Activated T-cell treated with anti-CD3 and anti-CD28 coated beads for 1 hour (primary cell): Measurements from ENCODE around the gene TRIM32.

Source experiments
- DNase-seq: peaks from one replicate; pipeline ENCODE4 v3.0.0-alpha.2; 2020; ENCODE audit warnings: low read depth

The TRIM32 gene, protein sequence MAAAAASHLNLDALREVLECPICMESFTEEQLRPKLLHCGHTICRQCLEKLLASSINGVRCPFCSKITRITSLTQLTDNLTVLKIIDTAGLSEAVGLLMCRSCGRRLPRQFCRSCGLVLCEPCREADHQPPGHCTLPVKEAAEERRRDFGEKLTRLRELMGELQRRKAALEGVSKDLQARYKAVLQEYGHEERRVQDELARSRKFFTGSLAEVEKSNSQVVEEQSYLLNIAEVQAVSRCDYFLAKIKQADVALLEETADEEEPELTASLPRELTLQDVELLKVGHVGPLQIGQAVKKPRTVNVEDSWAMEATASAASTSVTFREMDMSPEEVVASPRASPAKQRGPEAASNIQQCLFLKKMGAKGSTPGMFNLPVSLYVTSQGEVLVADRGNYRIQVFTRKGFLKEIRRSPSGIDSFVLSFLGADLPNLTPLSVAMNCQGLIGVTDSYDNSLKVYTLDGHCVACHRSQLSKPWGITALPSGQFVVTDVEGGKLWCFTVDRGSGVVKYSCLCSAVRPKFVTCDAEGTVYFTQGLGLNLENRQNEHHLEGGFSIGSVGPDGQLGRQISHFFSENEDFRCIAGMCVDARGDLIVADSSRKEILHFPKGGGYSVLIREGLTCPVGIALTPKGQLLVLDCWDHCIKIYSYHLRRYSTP

DNA sequence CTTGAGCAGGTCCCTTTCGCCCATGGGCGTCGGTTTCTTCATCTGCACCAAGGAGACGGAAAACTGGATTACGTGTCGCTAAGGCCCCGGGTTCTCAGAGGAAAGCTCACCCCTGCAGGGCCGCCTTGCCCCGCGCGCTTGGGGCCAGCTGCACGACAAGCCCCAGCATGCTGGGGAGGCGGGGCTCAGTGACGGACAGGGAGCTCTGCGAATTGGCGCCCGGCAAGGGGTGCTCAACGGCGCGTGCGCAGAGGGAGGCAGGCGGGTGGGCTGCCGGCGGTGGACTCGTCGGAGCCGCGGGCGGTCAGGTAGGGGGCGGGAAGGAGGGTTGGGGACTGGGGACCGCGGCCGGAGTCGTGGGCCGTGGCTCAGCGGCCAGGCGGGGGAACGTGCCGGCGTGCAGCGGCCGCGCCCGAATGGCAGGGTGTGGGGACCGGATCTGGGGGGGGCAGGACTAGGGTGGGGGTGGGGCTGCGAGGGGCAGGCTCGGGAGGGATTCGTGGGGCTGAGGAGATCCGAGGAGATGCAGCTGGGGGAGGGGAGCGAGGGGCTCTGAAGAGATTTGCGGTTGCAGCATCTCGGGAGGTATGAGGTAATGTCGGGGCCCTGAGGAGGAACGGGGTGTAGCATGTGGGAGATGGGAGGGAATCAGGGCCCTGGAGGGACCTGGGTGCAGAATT lies at the start of gene TRIM32:
Gene TRIM32, plus strand, starts transcription at position 232 of the 680 bp plus-strand sequence. CDS start 10,438 bp downstream, outside the sequence.
- DNase-seq: peak; percentile 95

DNA sequence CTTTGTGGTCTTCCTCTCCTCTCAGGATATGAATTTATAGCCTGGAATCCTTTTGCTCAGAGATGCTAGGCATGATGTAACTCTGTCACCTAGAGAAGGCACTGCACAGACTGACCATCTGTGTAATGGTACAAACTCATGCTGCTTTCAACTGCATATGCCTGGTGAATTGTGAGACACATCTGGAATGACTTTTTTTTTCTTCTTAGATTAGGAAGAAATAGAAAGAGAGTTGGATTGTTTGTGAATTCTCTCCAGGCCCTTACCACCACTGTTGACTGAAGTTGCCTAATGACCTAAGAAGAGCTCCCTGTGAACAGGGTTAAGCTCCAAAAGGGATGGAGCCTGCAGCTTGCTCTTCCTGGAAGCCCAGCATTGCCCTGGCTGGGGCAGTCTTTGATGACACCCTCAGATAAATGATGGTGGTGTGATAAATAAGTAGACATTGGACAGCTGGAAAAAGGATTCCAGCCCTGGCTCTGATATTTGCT lies 47.8 kb upstream of the TRIM32 start:
- no peak for DNase-seq

DNA sequence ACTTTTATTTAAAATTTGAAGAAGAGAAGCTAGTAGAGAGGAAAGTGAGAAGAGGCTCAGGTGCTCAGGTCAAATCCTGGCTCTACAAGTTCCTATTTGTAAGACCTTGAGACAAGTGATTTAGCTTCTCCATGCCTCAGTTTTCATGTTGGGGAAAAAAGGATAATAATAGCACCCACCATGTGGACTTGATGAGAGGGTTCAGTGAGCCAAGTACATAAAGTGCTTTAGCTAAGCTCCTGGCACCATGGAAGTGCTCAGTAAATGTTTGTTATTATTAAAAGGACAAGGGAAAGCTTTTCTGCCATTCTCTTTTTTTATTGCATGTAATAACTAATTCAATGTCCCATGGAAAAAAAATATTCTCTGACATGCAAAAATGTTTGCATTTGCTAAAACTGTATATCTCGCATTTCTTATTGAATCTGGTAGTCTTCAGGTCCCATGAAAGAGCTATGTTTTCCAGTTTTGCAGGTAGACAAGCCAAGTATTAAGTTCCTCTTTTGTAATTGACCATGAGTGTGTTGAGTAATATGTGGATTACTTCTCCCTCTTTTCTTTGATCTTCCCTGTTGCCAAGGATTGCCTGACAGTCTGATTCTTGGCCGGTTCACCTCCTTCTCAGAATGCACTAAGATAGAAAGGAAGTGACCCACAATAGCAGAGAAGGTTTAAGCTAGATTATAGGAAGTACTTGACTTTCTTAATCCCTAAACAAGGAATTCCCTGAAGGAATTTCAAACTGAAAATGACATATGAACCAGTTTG lies 45.6 kb upstream of the TRIM32 start:
- no peak for DNase-seq

DNA sequence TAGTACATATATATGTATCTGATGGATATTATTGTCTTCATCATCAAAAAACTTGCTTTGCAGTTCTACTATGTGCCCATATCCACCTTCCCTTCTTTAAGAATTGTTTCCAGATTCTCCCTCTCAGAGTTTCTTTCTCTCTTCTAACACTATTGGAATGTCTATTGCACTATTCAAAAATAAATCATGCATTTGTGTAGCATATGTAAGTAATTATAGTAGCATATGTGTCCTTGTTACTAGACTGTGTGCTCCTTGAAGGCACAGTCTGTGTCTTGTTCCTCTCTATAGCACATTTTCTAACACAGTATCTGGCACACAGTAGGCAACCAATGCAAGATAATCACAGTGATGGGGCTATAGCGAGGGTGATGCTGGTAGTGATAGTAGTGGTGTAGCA lies 43.4 kb upstream of the TRIM32 start:
- no peak for DNase-seq

DNA sequence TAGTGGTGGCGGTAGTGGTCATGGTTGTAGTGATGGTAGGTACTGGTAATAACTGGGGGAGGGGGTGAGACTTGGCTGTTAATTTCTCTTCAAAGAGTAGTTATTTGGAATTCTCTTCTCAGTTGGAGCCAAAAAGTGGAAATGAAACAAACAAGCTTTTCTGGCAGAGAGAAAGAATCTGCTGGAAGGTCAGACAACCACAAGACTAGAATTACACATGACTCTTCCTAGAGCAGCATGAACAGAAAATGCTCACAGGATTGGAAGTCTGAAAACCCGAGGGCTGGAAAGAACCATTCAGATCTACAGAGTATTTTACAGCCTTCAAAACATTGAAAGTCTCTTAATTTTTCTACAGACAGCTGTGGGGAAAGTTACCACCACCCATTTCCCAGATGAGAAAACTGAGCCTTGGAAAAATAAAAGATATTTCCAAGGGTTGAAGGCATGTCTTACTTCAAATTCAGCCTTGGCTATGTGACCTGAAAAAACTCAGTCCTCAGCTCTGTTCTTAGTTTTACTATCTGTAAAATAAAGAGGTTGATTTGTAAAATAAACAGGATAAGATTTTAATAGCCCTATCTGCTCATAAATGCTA lies 42.9 kb upstream of the TRIM32 start:
- no peak for DNase-seq

DNA sequence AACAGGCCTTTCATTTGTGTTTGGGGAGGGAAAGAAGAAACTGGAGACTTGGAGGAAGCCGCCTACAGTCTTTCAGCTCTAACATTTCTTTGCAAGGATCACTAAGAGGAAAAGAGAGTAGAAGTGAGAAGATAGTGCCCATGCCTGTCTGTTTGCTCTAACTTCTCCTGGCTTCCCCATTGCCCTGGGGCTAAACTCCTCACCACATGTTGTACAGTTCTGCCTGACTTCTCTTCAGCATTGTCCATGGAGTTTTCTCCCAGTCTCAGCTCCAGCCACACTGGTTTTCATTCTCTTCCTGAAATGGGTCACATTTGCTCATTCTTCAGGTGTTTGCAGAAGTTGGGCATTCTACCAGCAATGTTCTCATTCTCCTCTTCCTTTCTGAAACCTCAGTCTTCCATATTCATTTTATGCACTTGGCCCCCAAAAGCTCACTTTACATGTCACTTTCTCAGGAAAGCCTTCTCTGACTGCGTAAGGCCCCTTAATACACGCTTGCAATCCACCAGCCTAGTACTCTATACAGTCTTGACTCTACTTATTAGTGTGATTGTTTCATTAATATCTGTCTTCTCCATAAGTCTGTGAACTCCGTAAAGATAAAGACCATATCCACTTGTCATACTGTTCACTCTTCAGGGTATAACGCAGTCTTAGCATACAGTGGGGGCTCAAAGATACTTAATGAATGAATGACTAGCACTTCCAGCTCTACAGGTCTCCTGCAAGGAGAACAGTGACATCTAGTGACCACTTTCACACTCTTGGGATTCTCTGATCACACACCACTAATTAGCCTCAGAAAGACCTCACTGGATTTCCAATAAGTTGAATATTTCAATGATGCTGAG lies 40.2 kb upstream of the TRIM32 start:
- DNase-seq: no peak

DNA sequence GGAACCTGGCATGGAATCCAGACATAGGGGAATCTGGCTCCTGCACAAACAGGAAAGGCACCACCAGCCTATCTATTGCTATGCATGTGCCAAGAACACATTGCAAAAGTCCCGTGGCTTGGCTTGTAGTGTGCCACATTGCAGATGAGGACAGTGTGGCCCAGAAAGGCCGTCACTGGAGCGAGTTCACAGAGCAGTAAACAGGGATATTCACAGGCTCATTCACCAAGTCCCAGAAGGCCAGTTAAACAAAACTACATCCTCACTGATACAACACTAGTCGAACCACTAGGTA lies 39.6 kb upstream of the TRIM32 start:
- DNase-seq: no peak

DNA sequence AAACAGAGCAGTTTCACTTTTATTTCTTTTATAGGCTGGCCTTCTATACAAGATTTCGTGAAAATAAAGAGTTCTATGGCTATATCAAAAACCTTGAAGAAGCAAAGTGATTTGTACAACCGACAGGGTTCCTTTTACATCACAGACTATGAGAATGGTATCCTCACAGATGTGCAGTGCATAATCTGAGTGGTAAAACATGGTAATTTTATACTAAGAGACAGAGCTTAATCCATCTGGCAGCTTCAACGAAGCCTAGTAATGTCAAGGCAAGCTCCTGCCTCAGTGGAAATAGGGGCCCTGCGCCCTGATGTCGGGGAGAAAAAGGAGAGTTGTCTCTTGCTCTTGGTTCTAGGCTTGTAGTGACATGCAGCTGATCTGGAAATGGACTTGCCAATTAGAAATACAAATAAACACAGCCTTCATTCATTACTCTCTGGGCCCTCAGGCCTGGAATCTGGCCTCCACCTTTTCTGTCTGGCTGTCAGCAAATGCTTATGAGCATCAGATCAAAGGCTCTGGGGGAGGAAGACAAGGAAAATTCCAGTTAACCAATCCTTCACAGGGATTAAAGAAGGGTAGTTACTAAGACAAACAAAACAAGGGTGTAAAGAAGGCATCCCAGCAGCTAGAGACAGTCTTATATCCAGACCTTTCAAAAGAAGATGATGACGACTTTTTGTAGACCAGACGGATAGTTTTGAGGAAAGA lies 33.6 kb upstream of the TRIM32 start:
- no peak for DNase-seq

DNA sequence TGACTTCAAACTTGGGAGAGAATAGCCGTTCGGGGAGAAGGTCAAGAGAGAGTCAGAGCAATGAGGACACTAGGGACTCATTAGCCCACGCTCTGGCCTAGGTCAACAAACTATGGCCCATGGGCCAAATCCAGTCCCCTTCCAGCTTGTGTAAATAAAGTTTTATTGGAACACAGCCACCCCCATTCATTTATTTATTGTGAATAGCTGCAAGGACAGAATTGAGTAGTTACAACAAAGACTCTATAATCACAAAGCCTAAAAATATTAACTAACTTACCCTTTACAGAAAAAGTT lies 33.1 kb upstream of the TRIM32 start:
- DNase-seq: no peak

DNA sequence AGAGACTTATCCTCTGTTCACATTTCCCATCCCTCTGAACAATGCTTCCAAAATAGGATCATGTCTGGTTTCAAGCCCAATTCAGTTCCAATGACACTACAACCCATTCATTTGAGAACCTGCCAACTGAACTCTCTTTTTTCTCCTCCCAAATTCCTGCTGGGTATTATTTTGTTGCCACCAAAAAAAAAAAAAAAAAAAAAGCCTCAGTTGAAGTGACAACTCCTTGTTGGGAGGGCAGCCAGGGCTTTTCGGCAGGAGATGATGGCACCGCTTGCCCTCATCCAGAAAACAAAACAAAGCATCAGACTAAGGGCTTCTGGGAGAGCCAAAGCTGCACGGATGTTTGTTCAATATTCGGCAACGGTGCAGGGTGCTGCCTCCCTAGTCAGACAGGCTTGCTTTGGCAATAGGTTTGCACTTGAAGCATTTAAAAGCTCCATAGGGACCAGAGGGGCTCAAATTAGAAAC lies 30.6 kb upstream of the TRIM32 start:
- no peak for DNase-seq

DNA sequence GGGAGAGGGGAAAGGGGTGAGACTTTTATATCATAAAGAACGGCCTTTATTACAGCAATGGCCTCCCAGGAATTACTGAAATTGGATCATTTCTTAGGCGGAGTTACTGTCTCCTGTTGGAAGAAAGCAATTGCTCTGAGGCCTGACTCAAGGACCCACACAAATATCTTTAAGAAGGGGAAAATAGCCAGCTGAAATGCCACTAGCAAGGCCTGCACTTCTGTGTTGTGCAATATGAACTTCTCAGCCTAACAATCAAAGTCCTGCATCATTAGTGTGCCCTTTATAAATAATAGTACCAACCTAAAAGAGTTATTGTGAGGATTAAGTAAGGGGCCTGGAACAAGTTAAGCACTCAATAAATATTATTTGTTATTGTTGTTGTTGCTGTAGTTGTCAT lies 30.1 kb upstream of the TRIM32 start:
- DNase-seq: no peak

DNA sequence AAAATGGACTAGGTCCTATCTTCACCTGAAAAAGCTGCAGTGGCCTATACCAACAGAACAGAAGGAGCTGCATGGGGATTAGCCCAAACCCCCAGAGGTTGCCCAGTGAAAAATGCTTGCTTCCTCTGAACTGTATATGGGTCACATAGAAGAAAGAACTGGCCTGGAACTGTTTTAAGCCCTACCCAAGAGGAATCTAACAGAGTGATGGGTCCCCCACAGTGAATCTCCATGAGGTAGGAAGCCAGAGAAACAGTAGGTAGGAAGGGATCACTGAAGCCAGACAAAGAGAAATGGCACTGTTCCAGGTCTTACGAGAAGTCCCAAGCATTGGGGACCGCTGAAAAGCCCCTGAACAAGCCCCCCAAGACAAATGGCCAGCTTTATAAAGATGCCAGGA lies 28.8 kb upstream of the TRIM32 start:
- DNase-seq: no peak

DNA sequence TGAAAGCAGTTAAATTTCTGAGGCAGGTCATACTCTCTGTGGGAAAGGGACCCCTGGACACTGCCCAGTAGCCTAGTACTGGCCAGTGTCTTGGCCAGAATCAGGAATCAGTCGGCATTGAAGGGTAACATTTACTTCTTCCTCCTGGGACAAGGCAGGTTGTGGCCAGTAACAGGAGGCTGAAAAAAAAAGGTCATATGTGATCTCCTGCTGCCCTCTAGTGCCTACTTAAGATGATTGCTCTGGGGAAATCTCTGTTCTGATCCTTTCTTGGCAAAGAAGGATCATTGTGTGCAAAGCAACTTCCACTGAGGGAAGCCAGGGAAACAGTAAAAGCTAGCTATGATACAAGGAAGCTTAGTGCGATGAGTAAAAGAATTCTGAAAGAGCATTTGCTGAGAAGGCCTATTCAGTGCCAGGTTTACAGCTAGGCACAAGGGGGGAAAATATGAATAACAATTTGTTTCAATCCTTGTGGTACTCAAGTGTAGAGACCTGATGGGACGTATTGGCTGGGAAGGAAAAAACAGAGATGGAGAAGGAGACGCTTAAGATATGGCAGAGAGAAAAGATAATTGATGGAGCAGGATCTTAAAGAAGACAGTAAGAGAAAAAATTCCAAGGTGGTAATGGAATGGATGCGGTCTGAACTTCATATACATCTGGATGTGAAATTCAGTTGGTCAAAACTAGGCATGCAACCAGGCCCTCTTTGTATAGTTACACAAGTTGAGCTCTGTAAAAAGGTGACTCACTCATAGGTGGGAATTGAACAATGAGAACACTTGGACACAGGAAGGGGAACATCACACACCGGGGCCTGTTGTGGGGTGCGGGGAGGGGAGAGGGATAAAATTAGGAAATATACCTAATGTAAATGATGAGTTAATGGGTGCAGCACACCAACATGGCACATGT lies 25.8 kb upstream of the TRIM32 start:
- DNase-seq: no peak

DNA sequence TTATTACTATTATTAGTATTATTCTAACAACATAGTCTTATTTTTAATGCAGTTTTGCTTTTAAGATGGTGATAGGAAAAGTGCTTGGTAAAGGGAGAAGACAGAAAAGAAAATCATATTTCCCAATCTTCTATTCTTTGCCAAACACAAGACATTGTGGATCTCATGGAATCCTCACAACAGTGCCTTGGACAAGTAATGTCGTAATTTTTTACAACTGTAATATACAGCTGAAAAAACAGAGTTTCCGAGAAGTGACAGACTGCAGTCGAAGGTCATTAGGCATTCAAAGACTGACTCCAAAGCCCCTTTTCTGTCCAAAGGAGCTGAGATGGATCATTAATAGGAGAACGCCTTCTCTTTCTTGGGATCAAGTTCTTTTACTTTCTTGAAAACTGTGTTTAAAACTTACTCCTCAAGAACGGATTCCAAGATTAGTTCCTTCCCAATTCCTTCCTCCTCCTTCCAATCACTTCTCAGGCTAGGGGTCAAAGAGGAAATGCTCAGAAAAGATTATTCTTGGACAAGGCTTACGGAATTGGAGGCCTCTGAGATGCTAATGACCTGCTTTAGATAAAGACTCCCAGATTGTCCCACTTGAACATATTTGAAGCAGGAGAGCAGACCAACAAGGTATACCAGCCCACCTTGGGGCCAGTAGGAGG lies 24.3 kb upstream of the TRIM32 start:
- no peak for DNase-seq

DNA sequence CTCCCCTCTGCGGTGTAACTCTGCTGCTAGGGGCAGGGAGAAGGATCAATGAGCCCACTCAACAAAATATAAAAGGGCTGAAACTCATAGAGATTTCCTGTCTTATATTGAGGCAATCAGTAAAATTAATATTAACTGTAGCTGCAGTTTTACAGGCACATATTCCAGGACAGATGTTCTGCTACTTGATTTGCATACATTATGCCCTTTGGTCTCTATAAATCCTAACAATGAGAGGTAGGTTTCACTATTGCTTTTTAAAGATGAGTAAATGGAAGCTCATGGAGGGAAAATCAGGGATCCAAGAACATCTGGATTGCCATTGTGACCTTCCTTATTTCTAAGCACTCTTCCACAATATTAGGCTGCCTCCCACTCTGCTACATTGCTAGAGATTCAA lies 23.5 kb upstream of the TRIM32 start:
- DNase-seq: no peak

DNA sequence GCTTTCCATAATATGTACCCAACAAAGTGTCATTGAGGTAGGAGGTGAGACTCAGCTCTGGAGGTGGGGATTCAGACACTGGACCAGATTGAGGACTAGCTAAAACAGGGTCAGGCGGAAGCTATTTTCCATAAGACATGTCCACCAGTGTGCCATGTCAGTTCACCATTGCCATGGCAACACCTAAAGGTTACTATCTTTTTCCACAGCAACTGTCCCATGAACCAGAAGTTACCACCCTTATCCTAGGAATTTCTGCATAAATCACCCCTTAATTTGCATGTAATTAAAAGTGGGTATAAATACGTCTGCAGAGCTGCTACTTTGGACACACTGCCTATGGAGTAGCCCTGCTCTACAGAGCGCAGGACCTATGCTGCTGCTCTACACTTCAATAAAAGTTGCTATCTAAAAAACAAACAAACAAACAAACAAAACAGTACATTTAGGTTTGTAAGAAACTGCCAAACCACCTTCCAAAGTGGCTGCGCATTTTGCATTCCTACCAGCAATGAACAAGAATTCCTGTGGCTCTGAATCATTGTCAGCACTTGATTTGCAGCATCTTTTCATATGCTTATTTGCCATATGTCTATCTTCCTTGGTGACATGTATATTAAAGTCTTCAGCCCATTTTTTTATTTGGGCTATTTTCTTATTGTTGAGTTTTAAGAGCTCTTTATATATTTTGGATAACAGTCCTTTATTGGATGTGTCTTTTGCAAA lies 18.0 kb upstream of the TRIM32 start:
- DNase-seq: no peak

DNA sequence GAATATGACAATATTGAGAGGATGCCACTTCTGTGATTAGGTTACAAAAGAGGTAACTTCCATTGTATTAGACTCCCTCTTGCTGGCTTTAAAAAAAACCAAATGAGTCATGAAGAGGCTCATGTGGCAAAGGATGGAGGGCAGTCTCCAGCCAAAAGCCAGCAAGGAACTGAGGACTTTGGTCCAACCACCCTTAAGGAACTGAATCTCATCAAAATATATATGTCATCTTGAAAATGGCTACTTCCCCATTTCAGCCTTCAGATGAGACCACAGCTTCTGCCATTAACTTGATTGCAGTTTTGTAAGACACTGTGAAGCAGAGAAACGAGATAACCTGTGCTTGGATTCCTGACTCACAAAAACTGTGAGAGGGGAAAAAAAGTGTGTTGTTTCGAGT lies 15.5 kb upstream of the TRIM32 start:
- no peak for DNase-seq

DNA sequence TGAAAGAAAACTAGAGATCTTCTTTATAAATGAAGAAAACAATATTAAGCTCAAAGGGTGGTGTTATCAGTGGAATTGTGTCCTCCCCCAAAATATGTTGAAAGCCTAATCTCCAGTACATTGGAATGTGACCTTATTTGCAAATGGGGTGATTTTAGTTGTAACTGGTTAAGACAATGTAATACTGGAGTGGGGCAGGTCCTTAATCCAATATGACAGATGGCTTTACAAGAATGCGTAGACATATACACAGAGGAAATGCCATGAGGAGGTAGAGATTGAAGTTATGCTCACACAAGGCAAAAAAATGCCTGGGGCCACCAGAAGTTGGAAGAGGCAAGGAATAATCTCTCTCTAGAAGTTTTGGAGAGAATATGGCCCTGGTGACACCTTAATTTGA lies 13.7 kb upstream of the TRIM32 start:
- no peak for DNase-seq
